Sigmoid colon (tissue), 4 donors: ENCODE measurements around the gene PTPRU.

ENCODE experiments used
- EP300 ChIP-seq, 4 donors: sonication (generic); formaldehyde crosslinking; IDR thresholded peaks; one replicate each; pipeline ENCODE4 v1.6.1; 2017; ENCODE audit warnings: antibody characterized with exemption in 4 of 4
- POLR2A ChIP-seq, 2 donors: fragments of 450-650 bp; IDR thresholded peaks; one replicate each; pipeline ENCODE4 v1.6.1; 2016; ENCODE audit warnings: antibody characterized with exemption in 2 of 2, mild to moderate bottlenecking in 2 of 2, moderate library complexity in 2 of 2
- POLR2AphosphoS5 ChIP-seq, 4 donors: sonication (generic); formaldehyde crosslinking; IDR thresholded peaks; one replicate each; pipeline ENCODE4 v1.6.1; 2017; ENCODE audit warnings: antibody characterized with exemption in 4 of 4
- TF ChIP-seq, protein P1 (sequence below), 4 experiments: fragments of 450-650 bp in 3 of 4; fragments of 200-600 bp in 1 of 4; IDR thresholded peaks; one replicate each; pipeline ENCODE4 v1.5.1; 2016 to 2019; ENCODE audit warnings: antibody characterized with exemption in 4 of 4, mild to moderate bottlenecking in 3 of 4, moderate library complexity in 2 of 4

DNA sequence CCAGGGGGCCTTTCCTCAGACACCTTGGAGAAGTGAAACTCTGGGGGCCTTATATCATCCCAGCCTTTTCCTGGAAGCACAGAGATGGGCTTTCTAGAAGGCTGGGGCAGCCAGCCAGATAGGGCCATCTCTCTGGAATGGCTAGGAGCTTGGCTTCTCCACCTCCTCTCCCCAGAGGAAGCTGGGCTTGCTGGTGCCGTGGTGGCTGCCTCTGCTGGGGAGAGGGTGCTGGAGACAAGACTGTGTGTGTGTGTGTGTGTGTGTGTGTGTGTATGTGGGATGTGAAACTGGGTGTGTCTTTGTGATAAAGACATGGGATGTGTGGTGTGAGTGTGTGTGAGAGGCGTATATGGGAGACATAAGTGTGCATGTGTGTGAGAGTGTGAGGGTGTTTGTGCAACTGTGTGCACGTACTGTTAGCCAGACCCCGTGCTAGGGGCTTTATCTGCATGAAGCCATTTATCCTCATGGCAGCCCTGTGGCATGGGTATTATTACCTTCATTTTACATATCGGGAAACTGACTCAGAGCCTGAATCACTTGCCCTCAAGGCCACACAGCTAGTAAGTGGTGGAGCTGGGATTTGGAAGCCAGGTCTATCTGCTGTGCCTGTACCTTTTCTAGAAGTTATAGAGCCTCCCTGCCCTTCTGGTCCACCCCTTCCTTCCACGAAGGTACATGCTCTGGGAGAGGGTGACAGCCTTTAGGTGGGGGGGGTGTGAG, 44.2 kb downstream of the PTPRU start:
- TF ChIP-seq, protein P1, sequence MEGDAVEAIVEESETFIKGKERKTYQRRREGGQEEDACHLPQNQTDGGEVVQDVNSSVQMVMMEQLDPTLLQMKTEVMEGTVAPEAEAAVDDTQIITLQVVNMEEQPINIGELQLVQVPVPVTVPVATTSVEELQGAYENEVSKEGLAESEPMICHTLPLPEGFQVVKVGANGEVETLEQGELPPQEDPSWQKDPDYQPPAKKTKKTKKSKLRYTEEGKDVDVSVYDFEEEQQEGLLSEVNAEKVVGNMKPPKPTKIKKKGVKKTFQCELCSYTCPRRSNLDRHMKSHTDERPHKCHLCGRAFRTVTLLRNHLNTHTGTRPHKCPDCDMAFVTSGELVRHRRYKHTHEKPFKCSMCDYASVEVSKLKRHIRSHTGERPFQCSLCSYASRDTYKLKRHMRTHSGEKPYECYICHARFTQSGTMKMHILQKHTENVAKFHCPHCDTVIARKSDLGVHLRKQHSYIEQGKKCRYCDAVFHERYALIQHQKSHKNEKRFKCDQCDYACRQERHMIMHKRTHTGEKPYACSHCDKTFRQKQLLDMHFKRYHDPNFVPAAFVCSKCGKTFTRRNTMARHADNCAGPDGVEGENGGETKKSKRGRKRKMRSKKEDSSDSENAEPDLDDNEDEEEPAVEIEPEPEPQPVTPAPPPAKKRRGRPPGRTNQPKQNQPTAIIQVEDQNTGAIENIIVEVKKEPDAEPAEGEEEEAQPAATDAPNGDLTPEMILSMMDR (IDR thresholded peaks at IDR 0.05), result no peak
- no peak for TF ChIP-seq POLR2A (IDR thresholded peaks at IDR 0.05)
- TF ChIP-seq POLR2AphosphoS5 (IDR thresholded peaks at IDR 0.05), result no peak
- no peak for TF ChIP-seq EP300 (IDR thresholded peaks at IDR 0.05)
